A549 treated with AZD9567 at 1 μM for 4 hours (cell line): Measurements from ENCODE around the gene ADGRF5. TPM values are rescaled to one million over a fixed set of nuclear protein-coding genes. Genes with fewer than 3 reads are reported as not detected.

Source experiments
- total RNA-seq: library from RNA; stranded (reverse); fragments of 200-300 nt; extraction: Qiagen RNA extraction; gene quantifications from 5 replicates; pipeline ENCODE4 v1.2.3, GENCODE V29; 2022; ENCODE audit not compliant: insufficient read depth

The ADGRF5 gene, protein sequence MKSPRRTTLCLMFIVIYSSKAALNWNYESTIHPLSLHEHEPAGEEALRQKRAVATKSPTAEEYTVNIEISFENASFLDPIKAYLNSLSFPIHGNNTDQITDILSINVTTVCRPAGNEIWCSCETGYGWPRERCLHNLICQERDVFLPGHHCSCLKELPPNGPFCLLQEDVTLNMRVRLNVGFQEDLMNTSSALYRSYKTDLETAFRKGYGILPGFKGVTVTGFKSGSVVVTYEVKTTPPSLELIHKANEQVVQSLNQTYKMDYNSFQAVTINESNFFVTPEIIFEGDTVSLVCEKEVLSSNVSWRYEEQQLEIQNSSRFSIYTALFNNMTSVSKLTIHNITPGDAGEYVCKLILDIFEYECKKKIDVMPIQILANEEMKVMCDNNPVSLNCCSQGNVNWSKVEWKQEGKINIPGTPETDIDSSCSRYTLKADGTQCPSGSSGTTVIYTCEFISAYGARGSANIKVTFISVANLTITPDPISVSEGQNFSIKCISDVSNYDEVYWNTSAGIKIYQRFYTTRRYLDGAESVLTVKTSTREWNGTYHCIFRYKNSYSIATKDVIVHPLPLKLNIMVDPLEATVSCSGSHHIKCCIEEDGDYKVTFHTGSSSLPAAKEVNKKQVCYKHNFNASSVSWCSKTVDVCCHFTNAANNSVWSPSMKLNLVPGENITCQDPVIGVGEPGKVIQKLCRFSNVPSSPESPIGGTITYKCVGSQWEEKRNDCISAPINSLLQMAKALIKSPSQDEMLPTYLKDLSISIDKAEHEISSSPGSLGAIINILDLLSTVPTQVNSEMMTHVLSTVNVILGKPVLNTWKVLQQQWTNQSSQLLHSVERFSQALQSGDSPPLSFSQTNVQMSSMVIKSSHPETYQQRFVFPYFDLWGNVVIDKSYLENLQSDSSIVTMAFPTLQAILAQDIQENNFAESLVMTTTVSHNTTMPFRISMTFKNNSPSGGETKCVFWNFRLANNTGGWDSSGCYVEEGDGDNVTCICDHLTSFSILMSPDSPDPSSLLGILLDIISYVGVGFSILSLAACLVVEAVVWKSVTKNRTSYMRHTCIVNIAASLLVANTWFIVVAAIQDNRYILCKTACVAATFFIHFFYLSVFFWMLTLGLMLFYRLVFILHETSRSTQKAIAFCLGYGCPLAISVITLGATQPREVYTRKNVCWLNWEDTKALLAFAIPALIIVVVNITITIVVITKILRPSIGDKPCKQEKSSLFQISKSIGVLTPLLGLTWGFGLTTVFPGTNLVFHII (N-terminal part only)
- not detected in 5 replicates for total RNA-seq

DNA sequence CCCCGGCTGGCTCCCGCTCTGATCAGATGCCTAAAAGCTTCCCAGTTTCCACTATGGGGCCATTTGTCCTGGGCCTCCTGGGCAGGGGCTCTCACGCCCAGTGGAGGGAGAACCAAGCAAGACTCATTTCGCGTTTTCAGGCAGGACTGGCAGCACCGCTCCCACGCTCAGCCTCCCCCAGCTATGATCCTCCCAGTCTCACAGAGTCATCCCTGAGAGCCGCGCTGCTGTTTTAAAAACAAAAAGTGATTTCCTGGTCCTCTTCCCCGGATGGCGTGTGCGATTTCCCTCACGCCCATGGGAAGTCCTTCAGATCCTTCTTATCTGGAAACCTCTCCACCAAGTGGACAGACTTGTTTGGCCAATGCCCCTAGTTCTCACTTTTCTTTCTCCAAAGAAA, at the start of gene ADGRF5:
Gene ADGRF5 (minus strand): TSS at position 208 of the 400 bp plus-strand sequence. CDS start 15,176 bp downstream, outside the sequence.

Other genes starting within 250 kb of the ADGRF5 start
- gene TDRD6, start 234.1 kb downstream of the ADGRF5 start, total RNA-seq, result 0.01 TPM in 1 of 5 replicates, not detected in the others
- 0.03 to 0.05 TPM in 2 of 5 replicates, not detected in the others for gene PLA2G7, start 186.6 kb downstream of the ADGRF5 start, total RNA-seq
- not detected in 5 replicates for gene ANKRD66, start 175.0 kb downstream of the ADGRF5 start, total RNA-seq
- gene MEP1A, start 128.5 kb downstream of the ADGRF5 start, total RNA-seq, result not detected in 5 replicates
- gene ADGRF1, start 120.4 kb upstream of the ADGRF5 start, total RNA-seq, result 0.08 TPM in 1 of 5 replicates, not detected in the others